Measurements from ENCODE around the gene CHL1.

DNA sequence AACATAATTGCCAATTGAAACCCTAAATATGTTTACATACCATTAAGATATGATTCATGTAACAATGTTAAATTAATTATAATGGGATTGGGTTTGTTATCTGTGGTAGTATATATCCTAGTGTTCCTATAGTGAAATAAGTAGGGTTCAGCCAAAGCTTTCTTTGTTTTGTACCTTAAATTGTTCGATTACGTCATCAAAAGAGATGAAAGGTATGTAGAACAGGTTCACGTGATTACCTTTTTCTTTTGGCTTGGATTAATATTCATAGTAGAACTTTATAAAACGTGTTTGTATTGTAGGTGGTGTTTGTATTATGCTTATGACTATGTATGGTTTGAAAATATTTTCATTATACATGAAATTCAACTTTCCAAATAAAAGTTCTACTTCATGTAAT is 212.4 kb downstream of the CHL1 start:
- TF ChIP-seq POLR2A (IDR thresholded peaks at IDR 0.05): no peak
- TF ChIP-seq, protein P1, sequence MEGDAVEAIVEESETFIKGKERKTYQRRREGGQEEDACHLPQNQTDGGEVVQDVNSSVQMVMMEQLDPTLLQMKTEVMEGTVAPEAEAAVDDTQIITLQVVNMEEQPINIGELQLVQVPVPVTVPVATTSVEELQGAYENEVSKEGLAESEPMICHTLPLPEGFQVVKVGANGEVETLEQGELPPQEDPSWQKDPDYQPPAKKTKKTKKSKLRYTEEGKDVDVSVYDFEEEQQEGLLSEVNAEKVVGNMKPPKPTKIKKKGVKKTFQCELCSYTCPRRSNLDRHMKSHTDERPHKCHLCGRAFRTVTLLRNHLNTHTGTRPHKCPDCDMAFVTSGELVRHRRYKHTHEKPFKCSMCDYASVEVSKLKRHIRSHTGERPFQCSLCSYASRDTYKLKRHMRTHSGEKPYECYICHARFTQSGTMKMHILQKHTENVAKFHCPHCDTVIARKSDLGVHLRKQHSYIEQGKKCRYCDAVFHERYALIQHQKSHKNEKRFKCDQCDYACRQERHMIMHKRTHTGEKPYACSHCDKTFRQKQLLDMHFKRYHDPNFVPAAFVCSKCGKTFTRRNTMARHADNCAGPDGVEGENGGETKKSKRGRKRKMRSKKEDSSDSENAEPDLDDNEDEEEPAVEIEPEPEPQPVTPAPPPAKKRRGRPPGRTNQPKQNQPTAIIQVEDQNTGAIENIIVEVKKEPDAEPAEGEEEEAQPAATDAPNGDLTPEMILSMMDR (IDR thresholded peaks at IDR 0.05): no peak

All from uterus (tissue), 2 donors.